PC-3 (cell line): ENCODE data around the gene DOCK1. TPM values are rescaled to one million over a fixed set of nuclear protein-coding genes. Genes with fewer than 3 reads are reported as not detected.

Experiments used
- ATAC-seq: fragments of 200-7000 bp; cut with Tn5 transposase; 2 replicates; pipeline ENCODE4 v1.9.1; 2020; ENCODE audit warnings: mild to moderate bottlenecking, moderate library complexity
- BruUV-seq: library from RNA; stranded (reverse); fragments of 400-500 nt; replicated peaks from 2 replicates; lab custom pipeline; 2021; lab: Mats Ljungman, UMichigan
- CTCF ChIA-PET: fragments of 300-600 bp; sonication (Branson Sonifier 250); formaldehyde crosslinking; loops from one replicate; lab custom pipeline; 2022; ENCODE audit warnings: antibody characterized with exemption; lab: Charles Lee
- POLR2A ChIA-PET: fragments of 300-600 bp; sonication (Branson Sonifier 250); formaldehyde crosslinking; loops from one replicate; lab custom pipeline; 2022; ENCODE audit warnings: antibody characterized with exemption; ENCODE audit not compliant: unreplicated experiment; lab: Charles Lee
- DNase-seq: peaks from one replicate; pipeline ENCODE4 v3.0.0-alpha.2; 2015
- H2AFZ ChIP-seq: fragments of 300-600 bp; sonication (generic); 2 replicates; pipeline ENCODE4 v1.6.0; 2016; ENCODE audit warnings: antibody characterized with exemption, low read length
- H3F3A ChIP-seq: fragments of 300-600 bp; sonication (generic); one replicate; pipeline ENCODE4 v1.6.0; 2017; ENCODE audit warnings: antibody characterized with exemption, low read length, control low read depth, mild to moderate bottlenecking; ENCODE audit not compliant: unreplicated experiment
- H3K27ac ChIP-seq: fragments of 300-600 bp; sonication (generic); 2 replicates; pipeline ENCODE4 v1.5.1; 2016; ENCODE audit warnings: mild to moderate bottlenecking, low read length
- H3K27me3 ChIP-seq: fragments of 300-600 bp; sonication (generic); 2 replicates; pipeline ENCODE4 v1.6.1; 2016; ENCODE audit warnings: low read length, mixed read lengths
- H3K36me3 ChIP-seq: fragments of 300-600 bp; sonication (generic); 2 replicates; pipeline ENCODE4 v1.6.1; 2016; ENCODE audit warnings: low read depth, mixed run types, low read length, mixed read lengths
- H3K4me1 ChIP-seq: fragments of 300-600 bp; sonication (generic); 2 replicates; pipeline ENCODE4 v1.5.1; 2016; ENCODE audit warnings: low read length; ENCODE audit not compliant: insufficient read depth
- H3K4me2 ChIP-seq: fragments of 300-600 bp; sonication (generic); 2 replicates; pipeline ENCODE4 v1.6.0; 2016; ENCODE audit warnings: low read length
- H3K4me3 ChIP-seq: fragments of 300-600 bp; sonication (generic); 2 replicates; pipeline ENCODE4 v1.5.1; 2016; ENCODE audit warnings: mild to moderate bottlenecking, low read length, mixed read lengths
- H3K79me2 ChIP-seq: fragments of 300-600 bp; sonication (generic); 2 replicates; pipeline ENCODE4 v1.6.1; 2017; ENCODE audit warnings: low read length, mixed read lengths
- H3K9ac ChIP-seq: fragments of 300-600 bp; sonication (generic); 2 replicates; pipeline ENCODE4 v1.6.0; 2016; ENCODE audit warnings: mild to moderate bottlenecking, low read length
- H3K9me2 ChIP-seq: fragments of 300-600 bp; sonication (generic); replicated peaks from 2 replicates; pipeline ENCODE4 v1.6.1; 2016; ENCODE audit warnings: mixed run types, low read length, mixed read lengths
- H3K9me3 ChIP-seq: fragments of 300-600 bp; sonication (generic); 2 replicates; pipeline ENCODE4 v1.6.1; 2016; ENCODE audit warnings: low read length, mixed read lengths
- H4K20me1 ChIP-seq: fragments of 300-600 bp; sonication (generic); 2 replicates; pipeline ENCODE4 v1.6.1; 2016; ENCODE audit warnings: low read length, mixed read lengths
- CTCF ChIP-seq: fragments of 300-600 bp; sonication (generic); conservative IDR thresholded peaks from 2 replicates; pipeline ENCODE4 v1.5.1; 2017; ENCODE audit warnings: antibody characterized with exemption, low read depth, mild to moderate bottlenecking, low read length
- EZH2 ChIP-seq: fragments of 300-600 bp; sonication (generic); IDR thresholded peaks from one replicate; pipeline ENCODE4 v1.6.1; 2017; ENCODE audit warnings: antibody characterized with exemption, mild to moderate bottlenecking, low read length; ENCODE audit not compliant: unreplicated experiment
- EZH2phosphoT487 ChIP-seq: fragments of 300-600 bp; sonication (generic); IDR thresholded peaks from 2 replicates; pipeline ENCODE4 v1.6.1; 2018; ENCODE audit warnings: mild to moderate bottlenecking, antibody characterized with exemption, low read length, borderline replicate concordance
- intact Hi-C: fragments of 100-400 bp; cut with micrococcal nuclease; formaldehyde crosslinking; loops from 2 replicates; pipeline ENCODE4 v1.9.0; 2023
- total RNA-seq: library from RNA; depleted of rRNA; stranded (reverse); fragments of >200 nt; gene quantifications from 2 replicates; pipeline ENCODE4 v1.2.3, GENCODE V29; 2014

The DOCK1 gene
- total RNA-seq, 1 experiment from 2014 or later: 34.3 TPM

GRCh38 chr10:126930883-126931503 lies 25.8 kb downstream of the DOCK1 start:
- intact Hi-C loops: no loop called here
- no peak overlapping the region for H3K4me3 ChIP-seq
- H3F3A ChIP-seq: no peaks in the 10 kb centered on the region
- no peak for DNase-seq
- no peaks in the 10 kb centered on the region for H3K9me2 ChIP-seq
- no peaks in the 10 kb centered on the region for H3K9me3 ChIP-seq
- no peaks in the 10 kb centered on the region for H3K27me3 ChIP-seq
- ATAC-seq: no peak
- H3K27ac ChIP-seq: no peak overlapping the region
- no peak overlapping the region for H2AFZ ChIP-seq
- H4K20me1 ChIP-seq: no peaks in the 10 kb centered on the region
- H3K36me3 ChIP-seq: peaks cover 3% of the 10 kb centered on the region; the same call in 1 of the 2 replicates
- ChIA-PET POLR2A (no interaction called here), CTCF (no interaction called here)
- H3K9ac ChIP-seq: no peak overlapping the region
- no TSS peak for BruUV-seq
- peaks cover 75% of the 10 kb centered on the region for H3K79me2 ChIP-seq
- no peak overlapping the region for H3K4me2 ChIP-seq
- H3K4me1 ChIP-seq: peaks cover 18% of the 10 kb centered on the region
- TF ChIP-seq CTCF (no peak), EZH2phosphoT487 (no peak), EZH2 (no peak)

- ChIA-PET CTCF (no interaction called here), POLR2A (no interaction called here)
- Histone ChIP-seq H3K36me3 (peaks cover under 1% of the 10 kb centered on the region; the same call in 1 of the 2 replicates), H3K4me3 (no peak overlapping the region), H3K4me1 (peaks cover 23% of the 10 kb centered on the region), H3F3A (peaks cover 2% of the 10 kb centered on the region), H3K27me3 (no peaks in the 10 kb centered on the region), H3K79me2 (peaks cover 73% of the 10 kb centered on the region), H4K20me1 (no peaks in the 10 kb centered on the region), H3K4me2 (no peak overlapping the region), H3K9me2 (no peaks in the 10 kb centered on the region), H3K9me3 (no peaks in the 10 kb centered on the region), H3K9ac (no peak overlapping the region), H3K27ac (no peak overlapping the region), H2AFZ (no peak overlapping the region)
- TF ChIP-seq EZH2phosphoT487 (no peak), CTCF (no peak), EZH2 (no peak)
- no TSS peak for BruUV-seq
- no peak for DNase-seq
- intact Hi-C loops: no loop called here
- no peak for ATAC-seq
Observed at GRCh38 chr10:126931544-126931943, 26.3 kb downstream of the DOCK1 start.

DNA sequence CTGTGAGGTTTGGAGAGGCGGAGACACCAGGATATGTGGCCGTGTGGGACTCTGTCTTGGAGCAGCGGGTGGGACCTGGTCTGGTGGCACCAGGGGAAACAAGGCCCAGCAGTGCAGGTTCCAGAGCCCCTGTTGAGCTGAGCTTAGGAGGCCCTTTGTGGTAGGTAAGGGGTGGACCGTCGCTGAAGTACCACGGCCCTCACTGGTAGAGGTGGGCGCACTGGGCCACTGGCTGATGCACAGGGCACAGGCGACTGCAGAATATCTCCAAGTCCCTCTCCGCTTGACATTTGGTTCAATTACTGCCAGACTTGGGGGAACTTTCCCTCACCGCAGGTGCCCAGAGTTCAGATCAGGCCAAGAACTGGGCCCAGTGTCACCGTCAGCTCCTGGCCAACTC lies 27.3 kb downstream of the DOCK1 start:
- Histone ChIP-seq H3K9me2 (no peaks in the 10 kb centered on the region), H3K9ac (no peak overlapping the region), H2AFZ (no peak overlapping the region), H3K27me3 (no peaks in the 10 kb centered on the region), H3K4me3 (no peak overlapping the region), H3K4me2 (no peak overlapping the region), H3K27ac (no peak overlapping the region), H3F3A (peaks cover 4% of the 10 kb centered on the region), H3K9me3 (no peaks in the 10 kb centered on the region), H3K36me3 (no peaks in the 10 kb centered on the region), H3K4me1 (peaks cover 26% of the 10 kb centered on the region), H3K79me2 (peaks cover 77% of the 10 kb centered on the region), H4K20me1 (no peaks in the 10 kb centered on the region)
- ChIA-PET POLR2A (no interaction called here), CTCF (no interaction called here)
- DNase-seq (no peak), ATAC-seq (no peak)
- BruUV-seq: no TSS peak
- TF ChIP-seq CTCF (no peak), EZH2 (no peak)
- intact Hi-C loops: no loop called here
